Measurements from ENCODE around the gene KDF1.
A peak's percentile ranks its signal among the peaks of the same experiment; 100 is the strongest.

KDF1 gene

DNA sequence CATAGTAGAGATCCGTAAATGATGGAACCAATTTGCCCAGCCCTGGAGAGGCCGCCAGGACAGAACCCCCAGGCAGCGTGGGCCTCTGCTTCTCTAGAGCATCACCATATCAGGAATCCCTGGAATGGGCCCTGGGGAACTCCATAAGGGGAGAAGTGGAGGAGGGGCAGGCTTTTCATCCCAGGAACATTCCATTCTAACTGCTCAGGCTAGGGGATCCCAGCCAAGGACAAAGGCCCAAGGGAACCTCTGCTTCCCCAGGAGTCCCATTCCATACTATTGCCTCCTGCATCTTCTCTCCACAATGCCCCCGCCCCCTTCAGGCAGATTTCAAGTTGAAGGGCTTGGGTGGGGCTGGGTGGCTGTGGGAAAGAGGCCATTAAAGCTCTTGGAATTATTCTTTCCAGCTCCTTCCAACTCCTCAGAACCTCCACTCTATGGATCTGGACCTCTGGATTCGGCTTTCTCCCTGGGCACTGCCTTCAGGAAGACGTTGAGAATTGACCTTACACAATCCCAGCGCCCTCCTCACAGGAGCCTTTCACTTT lies 39.2 kb upstream of the KDF1 start:
- no peak overlapping the region for H3K4me3 ChIP-seq (ENCODE audit: low read depth, low read length)
- TF ChIP-seq, protein P1, sequence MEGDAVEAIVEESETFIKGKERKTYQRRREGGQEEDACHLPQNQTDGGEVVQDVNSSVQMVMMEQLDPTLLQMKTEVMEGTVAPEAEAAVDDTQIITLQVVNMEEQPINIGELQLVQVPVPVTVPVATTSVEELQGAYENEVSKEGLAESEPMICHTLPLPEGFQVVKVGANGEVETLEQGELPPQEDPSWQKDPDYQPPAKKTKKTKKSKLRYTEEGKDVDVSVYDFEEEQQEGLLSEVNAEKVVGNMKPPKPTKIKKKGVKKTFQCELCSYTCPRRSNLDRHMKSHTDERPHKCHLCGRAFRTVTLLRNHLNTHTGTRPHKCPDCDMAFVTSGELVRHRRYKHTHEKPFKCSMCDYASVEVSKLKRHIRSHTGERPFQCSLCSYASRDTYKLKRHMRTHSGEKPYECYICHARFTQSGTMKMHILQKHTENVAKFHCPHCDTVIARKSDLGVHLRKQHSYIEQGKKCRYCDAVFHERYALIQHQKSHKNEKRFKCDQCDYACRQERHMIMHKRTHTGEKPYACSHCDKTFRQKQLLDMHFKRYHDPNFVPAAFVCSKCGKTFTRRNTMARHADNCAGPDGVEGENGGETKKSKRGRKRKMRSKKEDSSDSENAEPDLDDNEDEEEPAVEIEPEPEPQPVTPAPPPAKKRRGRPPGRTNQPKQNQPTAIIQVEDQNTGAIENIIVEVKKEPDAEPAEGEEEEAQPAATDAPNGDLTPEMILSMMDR (IDR thresholded peaks at IDR 0.05; ENCODE audit: low read depth, low read length, missing control alignments), result peak; percentile 11
- in situ Hi-C loops (cut with HindIII; ENCODE audit: low sequenced_read_pairs), result no loop called here
- peak; percentile 96 for DNase-seq (ENCODE audit: low read depth)

DNA sequence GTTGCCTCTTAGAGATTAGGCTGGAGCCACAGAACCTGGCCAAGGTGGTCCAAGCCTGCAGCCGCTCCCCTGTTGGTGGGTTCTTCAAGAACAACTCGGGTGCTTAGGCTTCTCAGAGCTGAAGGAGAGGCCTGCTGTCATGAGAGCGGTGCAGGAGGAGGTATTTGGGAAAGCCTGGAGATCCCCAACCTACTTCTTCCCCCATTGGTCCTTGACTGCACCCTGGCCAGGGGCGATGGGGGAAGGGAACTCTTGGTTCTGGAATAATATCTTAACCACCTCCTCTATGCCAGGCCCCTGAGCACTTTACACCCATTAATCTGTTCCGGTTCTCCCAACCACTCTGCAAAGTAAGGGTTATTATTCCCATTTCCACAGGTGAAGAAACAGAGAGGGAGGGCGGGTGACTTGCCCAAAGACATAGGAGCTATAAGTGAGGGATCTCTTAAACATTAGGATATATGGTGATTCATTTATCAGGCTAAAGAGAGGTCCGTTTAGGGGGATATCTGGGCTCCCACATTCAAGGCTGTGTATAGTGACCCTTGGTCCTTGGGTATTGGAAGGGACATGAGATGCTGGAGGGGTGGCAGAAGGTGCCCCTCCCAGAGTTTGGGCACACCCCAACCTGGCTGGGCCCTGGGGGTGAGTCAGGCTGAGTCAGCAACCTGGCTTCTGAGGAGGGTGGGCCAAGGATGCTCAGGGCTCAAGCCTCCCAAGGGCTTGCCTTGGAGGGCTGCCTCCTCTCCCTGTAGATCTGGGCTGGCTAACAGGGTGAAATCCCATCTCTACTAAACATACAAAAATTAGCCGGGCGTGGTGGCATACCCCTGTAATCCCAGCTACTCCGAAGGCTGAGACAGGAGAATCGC lies 38.4 kb upstream of the KDF1 start:
- DNase-seq (ENCODE audit: low read depth), result no peak
- H3K4me3 ChIP-seq (ENCODE audit: low read depth, low read length), result no peak overlapping the region
- in situ Hi-C loops (cut with HindIII; ENCODE audit: low sequenced_read_pairs), result no loop called here
- TF ChIP-seq, protein P1 (IDR thresholded peaks at IDR 0.05; ENCODE audit: low read depth, low read length, missing control alignments), result no peak

DNA sequence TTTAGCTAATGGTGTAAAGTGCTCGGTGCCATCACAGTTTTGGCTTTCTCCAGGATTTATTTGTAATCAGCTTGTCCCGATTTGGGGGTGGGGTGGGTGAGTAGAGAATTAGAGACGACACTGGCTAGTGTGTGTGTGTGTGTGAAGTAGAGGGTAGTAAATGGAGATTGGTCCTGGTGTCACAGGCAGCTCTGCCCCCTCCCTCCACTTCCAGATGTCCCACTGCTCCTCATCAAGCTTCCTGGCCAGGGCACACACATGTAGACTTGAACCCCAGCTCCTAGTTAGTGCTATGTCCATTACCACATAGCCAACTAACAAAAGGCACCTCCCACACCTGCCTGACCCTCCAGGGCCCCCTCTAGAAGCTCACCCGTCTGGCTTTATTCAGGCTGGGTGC lies 36.4 kb upstream of the KDF1 start:
- no peak for DNase-seq (ENCODE audit: low read depth)
- TF ChIP-seq, protein P1 (IDR thresholded peaks at IDR 0.05; ENCODE audit: low read depth, low read length, missing control alignments), result no peak
- in situ Hi-C loops (cut with HindIII; ENCODE audit: low sequenced_read_pairs), result no loop called here
- H3K4me3 ChIP-seq (ENCODE audit: low read depth, low read length), result no peak overlapping the region

DNA sequence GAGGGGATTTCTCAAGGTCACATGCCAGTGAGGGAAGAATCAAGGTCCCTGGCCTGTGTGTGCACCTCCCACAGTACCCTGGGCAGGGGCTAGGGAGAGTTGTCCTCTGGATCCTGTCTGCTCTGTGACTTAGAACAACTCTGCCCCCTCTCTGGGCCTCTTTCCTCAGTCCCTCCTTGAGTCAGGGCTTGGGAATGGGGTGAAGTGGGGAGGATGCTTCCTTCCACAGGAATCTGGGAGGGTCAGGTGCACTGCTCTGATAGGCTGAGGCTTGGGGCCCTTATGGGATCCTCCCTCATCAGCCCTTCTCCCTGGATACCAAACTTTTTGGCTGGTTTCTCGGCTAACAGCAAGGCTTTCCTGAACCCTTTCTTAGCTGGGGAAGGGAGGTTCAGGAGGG lies 35.8 kb upstream of the KDF1 start:
- in situ Hi-C loops (cut with HindIII; ENCODE audit: low sequenced_read_pairs), result no loop called here
- H3K4me3 ChIP-seq (ENCODE audit: low read depth, low read length), result peak overlapping the region; percentile 14
- DNase-seq (ENCODE audit: low read depth), result no peak
- TF ChIP-seq, protein P1 (IDR thresholded peaks at IDR 0.05; ENCODE audit: low read depth, low read length, missing control alignments), result no peak

DNA sequence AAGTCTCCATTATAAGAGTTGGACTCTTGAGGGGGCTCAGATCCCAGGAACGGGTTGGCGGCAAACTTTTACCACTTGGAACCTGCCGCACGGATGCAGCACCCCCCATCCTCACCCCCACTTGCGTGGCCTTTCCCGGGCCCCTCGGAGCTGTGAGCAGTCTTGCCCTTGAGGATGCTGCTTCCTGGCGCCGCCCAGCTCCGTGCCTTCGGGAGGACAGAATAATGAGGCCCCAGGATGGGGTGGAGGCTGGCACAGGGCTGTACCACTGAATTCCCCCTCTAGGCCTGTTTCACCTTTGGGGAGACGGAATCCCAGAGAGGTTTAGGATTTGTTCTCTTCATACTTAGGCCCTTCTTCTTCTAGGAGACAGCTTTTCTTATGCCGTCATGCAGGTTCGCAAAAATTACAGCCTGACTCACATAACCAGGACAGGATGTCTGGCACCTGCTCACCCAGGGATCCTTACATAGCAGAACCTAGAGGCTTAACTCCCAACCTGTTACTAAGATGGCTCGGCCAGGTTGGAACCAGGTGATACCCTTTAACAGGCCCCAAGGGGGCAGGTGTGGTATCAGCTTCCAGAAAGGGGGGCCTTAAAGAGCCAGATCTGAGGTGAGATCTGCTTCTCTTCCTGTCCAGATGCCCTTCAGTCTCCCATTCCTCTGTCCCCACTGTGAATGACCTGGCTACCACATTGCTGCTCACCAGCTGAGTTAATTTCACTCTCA lies 34.7 kb upstream of the KDF1 start:
- H3K4me3 ChIP-seq (ENCODE audit: low read depth, low read length), result peak overlapping the region; percentile 63
- in situ Hi-C loops (cut with HindIII; ENCODE audit: low sequenced_read_pairs), result loop anchor here (5.0 kb wide), 1 partner anchor 42 kb away; no protein-coding TSS in a partner anchor
- TF ChIP-seq, protein P1 (IDR thresholded peaks at IDR 0.05; ENCODE audit: low read depth, low read length, missing control alignments), result no peak
- no peak for DNase-seq (ENCODE audit: low read depth)

DNA sequence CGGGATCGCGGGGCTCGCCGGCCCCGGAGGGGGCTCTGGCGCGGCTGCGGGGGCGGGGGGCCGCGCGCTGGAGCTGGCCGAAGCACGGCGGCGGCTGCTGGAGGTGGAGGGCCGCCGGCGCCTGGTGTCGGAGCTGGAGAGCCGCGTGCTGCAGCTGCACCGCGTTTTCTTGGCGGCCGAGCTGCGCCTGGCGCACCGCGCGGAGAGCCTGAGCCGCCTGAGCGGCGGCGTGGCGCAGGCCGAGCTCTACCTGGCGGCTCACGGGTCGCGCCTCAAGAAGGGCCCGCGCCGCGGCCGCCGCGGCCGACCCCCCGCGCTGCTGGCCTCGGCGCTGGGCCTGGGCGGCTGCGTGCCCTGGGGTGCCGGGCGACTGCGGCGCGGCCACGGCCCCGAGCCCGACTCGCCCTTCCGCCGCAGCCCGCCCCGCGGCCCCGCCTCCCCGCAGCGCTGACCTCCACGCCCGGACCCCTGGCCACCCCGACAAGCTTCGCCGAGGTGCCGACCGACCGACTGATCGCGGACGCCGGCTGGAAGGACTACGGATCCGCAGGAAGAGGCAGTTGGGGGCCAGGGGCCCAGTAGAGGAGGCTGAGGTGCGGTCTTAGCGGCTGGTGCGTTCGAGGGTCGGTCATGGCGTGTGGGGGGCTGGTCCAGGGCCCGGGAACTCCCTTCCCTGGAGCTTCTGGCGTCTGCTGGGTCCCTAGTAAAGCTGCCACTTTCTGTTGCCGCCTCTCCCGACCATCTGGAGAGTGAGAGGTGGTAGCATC lies 33.9 kb upstream of the KDF1 start:
- in situ Hi-C loops (cut with HindIII; ENCODE audit: low sequenced_read_pairs), result loop anchor here (5.0 kb wide), 1 partner anchor 43 kb away; no protein-coding TSS in a partner anchor
- DNase-seq (ENCODE audit: low read depth), result no peak
- TF ChIP-seq, protein P1 (IDR thresholded peaks at IDR 0.05; ENCODE audit: low read depth, low read length, missing control alignments), result no peak
- H3K4me3 ChIP-seq (ENCODE audit: low read depth, low read length), result peak overlapping the region; percentile 63

Measured in astrocyte of the cerebellum (primary cell).